Measurements from ENCODE around the gene CHAF1A. TPM values are rescaled to one million over a fixed set of nuclear protein-coding genes. Genes with fewer than 3 reads are reported as not detected.
A peak's percentile ranks its signal among the peaks of the same experiment; 100 is the strongest.

CHAF1A gene
- total and polyA plus RNA-seq, 3 experiments from 2014 or later = 5.8 to 69.5 (median 65.2) TPM

GRCh38 chr19:4365341-4365740, 37.1 kb upstream of the CHAF1A start:
- Mint-ChIP-seq H3K4me3 (no peak overlapping the region), H3K36me3 (peaks cover 0 to 54% (median 0%) of the 10 kb centered on the region in 3 donors), H3K27me3 (peaks cover 0 to 1% of the 10 kb centered on the region in 2 donors), H3K9me3 (no peaks in the 10 kb centered on the region), H3K27ac (no peak overlapping the region), H3K4me1 (peaks cover 18 to 25% (median 20%) of the 10 kb centered on the region in 3 donors)
- no peak overlapping the region for H3K27ac ChIP-seq (ENCODE audit: low read depth, low read length)
- peaks cover 5% of the 10 kb centered on the region for H3K36me3 ChIP-seq (ENCODE audit: insufficient read depth, low read length)
- ChIA-PET CTCF (interaction anchor here (3.5 kb wide), 1 partner anchor 13 kb away, joined by 11 read pairs; no protein-coding TSS in a partner anchor), POLR2A (interaction anchor here (1.5 kb wide), 1 partner anchor 22 kb away, joined by 3 read pairs; the partner anchor contains the start of gene MPND)
- DNase-seq = no peak
- peaks cover 14% of the 10 kb centered on the region for H3K4me1 ChIP-seq (ENCODE audit: insufficient read depth, low read length)
- H3K27me3 ChIP-seq (ENCODE audit: insufficient read depth, low read length, poor library complexity, severe bottlenecking) = no peaks in the 10 kb centered on the region
- no peak overlapping the region for H3K4me3 ChIP-seq (ENCODE audit: low read length)
- no peaks in the 10 kb centered on the region for H3K9me3 ChIP-seq (ENCODE audit: low read length)

- CTCF ChIA-PET = interaction anchor here (3.5 kb wide), 1 partner anchor 14 kb away, joined by 11 read pairs; no protein-coding TSS in a partner anchor
- Mint-ChIP-seq H3K36me3 (peaks cover 0 to 48% (median 0%) of the 10 kb centered on the region in 3 donors), H3K27me3 (peaks cover 0 to 1% of the 10 kb centered on the region in 2 donors), H3K4me1 (peaks cover 21 to 32% (median 26%) of the 10 kb centered on the region in 3 donors), H3K27ac (peak overlapping the region in 3 of 8 donors; percentile 63 to 74 (median 64)), H3K4me3 (no peak overlapping the region), H3K9me3 (no peaks in the 10 kb centered on the region)
- peaks cover 5% of the 10 kb centered on the region for H3K36me3 ChIP-seq (ENCODE audit: insufficient read depth, low read length)
- H3K4me1 ChIP-seq (ENCODE audit: insufficient read depth, low read length) = peaks cover 21% of the 10 kb centered on the region
- POLR2A ChIA-PET = interaction anchor here (1.5 kb wide), 1 partner anchor 23 kb away, joined by 3 read pairs; the partner anchor contains the start of gene MPND
- no peaks in the 10 kb centered on the region for H3K9me3 ChIP-seq (ENCODE audit: low read length)
- no peak for DNase-seq
- H3K4me3 ChIP-seq (ENCODE audit: low read length) = no peak overlapping the region
- no peaks in the 10 kb centered on the region for H3K27me3 ChIP-seq (ENCODE audit: insufficient read depth, low read length, poor library complexity, severe bottlenecking)
- no peak overlapping the region for H3K27ac ChIP-seq (ENCODE audit: low read depth, low read length)
Observed at GRCh38 chr19:4365791-4366665, 36.4 kb upstream of the CHAF1A start.

- H3K36me3 ChIP-seq (ENCODE audit: insufficient read depth, low read length) = peaks cover 5% of the 10 kb centered on the region
- H3K9me3 Mint-ChIP-seq = no peaks in the 10 kb centered on the region
- DNase-seq = no peak
- peaks cover 0 to 1% of the 10 kb centered on the region in 2 donors for H3K27me3 Mint-ChIP-seq
- no peak overlapping the region for H3K27ac ChIP-seq (ENCODE audit: low read depth, low read length)
- H3K4me1 Mint-ChIP-seq = peaks cover 25 to 39% (median 28%) of the 10 kb centered on the region in 3 donors
- H3K36me3 Mint-ChIP-seq = peaks cover 0 to 47% (median 0%) of the 10 kb centered on the region in 3 donors
- peak overlapping the region in 4 of 8 donors; percentile 64 to 89 (median 84) for H3K27ac Mint-ChIP-seq
- CTCF ChIA-PET = interaction anchor here (3.5 kb wide), 1 partner anchor 14 kb away, joined by 11 read pairs; no protein-coding TSS in a partner anchor
- no peaks in the 10 kb centered on the region for H3K27me3 ChIP-seq (ENCODE audit: insufficient read depth, low read length, poor library complexity, severe bottlenecking)
- POLR2A ChIA-PET = no interaction called here
- H3K4me3 ChIP-seq (ENCODE audit: low read length) = no peak overlapping the region
- H3K9me3 ChIP-seq (ENCODE audit: low read length) = no peaks in the 10 kb centered on the region
- peaks cover 28% of the 10 kb centered on the region for H3K4me1 ChIP-seq (ENCODE audit: insufficient read depth, low read length)
- H3K4me3 Mint-ChIP-seq = no peak overlapping the region
Observed at GRCh38 chr19:4366666-4367335, 35.6 kb upstream of the CHAF1A start.

GRCh38 chr19:4367336-4367723, 35.1 kb upstream of the CHAF1A start:
- Mint-ChIP-seq H3K4me3 (no peak overlapping the region), H3K4me1 (peaks cover 26 to 42% (median 28%) of the 10 kb centered on the region in 3 donors), H3K27ac (peak overlapping the region in 4 of 8 donors; percentile 85 to 97 (median 92)), H3K27me3 (peaks cover 0 to 1% of the 10 kb centered on the region in 2 donors), H3K9me3 (no peaks in the 10 kb centered on the region), H3K36me3 (peaks cover 0 to 42% (median 0%) of the 10 kb centered on the region in 3 donors)
- no peak for DNase-seq
- POLR2A ChIA-PET = no interaction called here
- H3K27me3 ChIP-seq (ENCODE audit: insufficient read depth, low read length, poor library complexity, severe bottlenecking) = no peaks in the 10 kb centered on the region
- H3K4me1 ChIP-seq (ENCODE audit: insufficient read depth, low read length) = peaks cover 34% of the 10 kb centered on the region
- no peak overlapping the region for H3K4me3 ChIP-seq (ENCODE audit: low read length)
- no peak overlapping the region for H3K27ac ChIP-seq (ENCODE audit: low read depth, low read length)
- CTCF ChIA-PET = interaction anchor here (1.5 to 3.5 kb wide), 2 partner anchors 15 to 27 kb away, joined by 3 to 11 read pairs; no protein-coding TSS in a partner anchor
- H3K36me3 ChIP-seq (ENCODE audit: insufficient read depth, low read length) = peaks cover 5% of the 10 kb centered on the region
- H3K9me3 ChIP-seq (ENCODE audit: low read length) = no peaks in the 10 kb centered on the region

- peak overlapping the region in 3 of 7 donors; percentile 34 to 44 (median 38) for H3K4me3 Mint-ChIP-seq
- POLR2A ChIA-PET = no interaction called here
- peaks cover 36% of the 10 kb centered on the region for H3K4me1 ChIP-seq (ENCODE audit: insufficient read depth, low read length)
Observed at GRCh38 chr19:4367781-4368127, 34.7 kb upstream of the CHAF1A start.

GRCh38 chr19:4368128-4368820, 34.2 kb upstream of the CHAF1A start:
- Mint-ChIP-seq H3K36me3 (peaks cover 0 to 34% (median 0%) of the 10 kb centered on the region in 3 donors), H3K9me3 (no peaks in the 10 kb centered on the region), H3K27me3 (peaks cover 0 to 1% of the 10 kb centered on the region in 2 donors), H3K4me1 (peaks cover 26 to 46% (median 28%) of the 10 kb centered on the region in 3 donors), H3K27ac (peak overlapping the region; percentile 79 to 99 (median 95)), H3K4me3 (peak overlapping the region in 6 of 7 donors; percentile 82 to 97 (median 92))
- Histone ChIP-seq H3K36me3 (ENCODE audit: insufficient read depth, low read length) (peaks cover 5% of the 10 kb centered on the region), H3K9me3 (ENCODE audit: low read length) (no peaks in the 10 kb centered on the region), H3K27me3 (ENCODE audit: insufficient read depth, low read length, poor library complexity, severe bottlenecking) (no peaks in the 10 kb centered on the region), H3K27ac (ENCODE audit: low read depth, low read length) (peak overlapping the region; percentile 77), H3K4me3 (ENCODE audit: low read length) (no peak overlapping the region), H3K4me1 (ENCODE audit: insufficient read depth, low read length) (peaks cover 37% of the 10 kb centered on the region)
- peak in 1 of 5 donors; percentile 27 for DNase-seq
- CTCF ChIA-PET = interaction anchor here (1.0 to 2.1 kb wide), 4 partner anchors 13 to 34 kb away, joined by 3 to 9 read pairs (median 3); partner anchors contain the start of gene CHAF1A
- POLR2A ChIA-PET = no interaction called here

More at GRCh38 chr19:4367781-4368127, 34.7 kb upstream of the CHAF1A start:
- peak overlapping the region; percentile 66 to 97 (median 90) for H3K27ac Mint-ChIP-seq
- H3K9me3 Mint-ChIP-seq = no peaks in the 10 kb centered on the region
- DNase-seq = no peak
- peaks cover 0 to 38% (median 0%) of the 10 kb centered on the region in 3 donors for H3K36me3 Mint-ChIP-seq
- Histone ChIP-seq H3K27me3 (ENCODE audit: insufficient read depth, low read length, poor library complexity, severe bottlenecking) (no peaks in the 10 kb centered on the region), H3K4me3 (ENCODE audit: low read length) (no peak overlapping the region), H3K27ac (ENCODE audit: low read depth, low read length) (no peak overlapping the region), H3K9me3 (ENCODE audit: low read length) (no peaks in the 10 kb centered on the region), H3K36me3 (ENCODE audit: insufficient read depth, low read length) (peaks cover 5% of the 10 kb centered on the region)
- CTCF ChIA-PET = interaction anchor here (1.3 to 1.5 kb wide), 2 partner anchors 26 to 33 kb away, joined by 3 read pairs; no protein-coding TSS in a partner anchor
- H3K4me1 Mint-ChIP-seq = peaks cover 26 to 45% (median 28%) of the 10 kb centered on the region in 3 donors
- H3K27me3 Mint-ChIP-seq = peaks cover 0 to 1% of the 10 kb centered on the region in 2 donors

All from CD8-positive, alpha-beta memory T cell (primary cell).